AG08396 (cell line): ENCODE data around the gene ZNF341.

Experiments used
- DNase-seq: peaks from one replicate; pipeline ENCODE4 v3.0.0; 2012; ENCODE audit warnings: low spot score, mixed read lengths

ZNF341 gene

GRCh38 chr20:33796263-33796906 is 64.6 kb downstream of the ZNF341 start:
- no peak for DNase-seq

- no peak for DNase-seq
These were observed 65.2 kb downstream of the ZNF341 start for GRCh38 chr20:33796907-33797544.

GRCh38 chr20:33798444-33798843 is 66.6 kb downstream of the ZNF341 start:
- no peak for DNase-seq

- peak; percentile 61 for DNase-seq
These were observed 72.1 kb downstream of the ZNF341 start for GRCh38 chr20:33803921-33804337.

- no peak for DNase-seq
These were observed 76.6 kb downstream of the ZNF341 start for GRCh38 chr20:33808388-33808787.

GRCh38 chr20:33810259-33810658 is 78.5 kb downstream of the ZNF341 start:
- no peak for DNase-seq

GRCh38 chr20:33810885-33811775 is 79.3 kb downstream of the ZNF341 start, which contains the start of gene CHMP4B:
CHMP4B (plus strand) TSS chr20:33811348; CDS start chr20:33811469, 121 bp downstream.
- peak; percentile 97 for DNase-seq

GRCh38 chr20:33811776-33812151 is 80.0 kb downstream of the ZNF341 start:
- DNase-seq = no peak

GRCh38 chr20:33812152-33812849 is 80.5 kb downstream of the ZNF341 start:
- DNase-seq = peak; percentile 79

- DNase-seq = no peak
These were observed 81.2 kb downstream of the ZNF341 start for GRCh38 chr20:33812908-33813462.

GRCh38 chr20:33814238-33814712 is 82.5 kb downstream of the ZNF341 start:
- DNase-seq = no peak

GRCh38 chr20:33815671-33816070 is 83.9 kb downstream of the ZNF341 start:
- DNase-seq = no peak

- no peak for DNase-seq
These were observed 84.4 kb downstream of the ZNF341 start for GRCh38 chr20:33816191-33816590.

GRCh38 chr20:33817411-33817810 is 85.6 kb downstream of the ZNF341 start:
- DNase-seq = no peak

GRCh38 chr20:33819456-33819855 is 87.7 kb downstream of the ZNF341 start:
- no peak for DNase-seq

GRCh38 chr20:33820362-33820761 is 88.6 kb downstream of the ZNF341 start:
- DNase-seq = no peak

- DNase-seq = no peak
These were observed 89.6 kb downstream of the ZNF341 start for GRCh38 chr20:33821270-33821836.

GRCh38 chr20:33822423-33822822 is 90.6 kb downstream of the ZNF341 start:
- no peak for DNase-seq

GRCh38 chr20:33822991-33823390 is 91.2 kb downstream of the ZNF341 start:
- DNase-seq = no peak

GRCh38 chr20:33824852-33825251 is 93.1 kb downstream of the ZNF341 start:
- no peak for DNase-seq
